ENCODE measurements around the gene BTRC.

DNA sequence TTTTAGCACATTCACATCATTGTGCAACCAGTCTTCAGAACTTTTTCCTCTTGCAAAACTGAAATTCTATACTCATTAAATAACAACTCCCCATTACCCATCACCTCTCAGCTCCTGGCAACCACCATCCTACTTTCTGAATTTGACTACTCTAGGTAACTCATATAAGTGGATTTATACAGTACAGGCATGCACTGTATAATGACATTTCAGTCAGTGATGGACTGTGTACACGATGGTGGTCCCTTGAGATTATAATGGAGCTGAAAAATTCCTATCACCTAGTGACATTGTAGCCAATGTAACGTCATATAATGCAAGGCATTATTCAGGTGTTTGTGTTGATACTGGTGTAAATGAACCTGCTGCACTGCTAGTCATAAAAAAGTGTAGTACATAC is 60.1 kb downstream of the BTRC start:
- TF ChIP-seq POLR2A (IDR thresholded peaks at IDR 0.05; ENCODE audit: low read length) (no peak), GATA1 (IDR thresholded peaks at IDR 0.05; ENCODE audit: low read depth, low read length) (no peak)
